Calu3 (cell line): ENCODE results near the gene PCYT2. TPM values are rescaled to one million over a fixed set of nuclear protein-coding genes. Genes with fewer than 3 reads are reported as not detected.

Experiments
- BruUV-seq: library from RNA; stranded (reverse); fragments of 400-500 nt; replicated peaks from 2 replicates; lab custom pipeline; 2021; lab: Mats Ljungman, UMichigan
- CTCF ChIA-PET: fragments of 300-600 bp; sonication (Branson Sonifier 250); formaldehyde crosslinking; loops from one replicate; lab custom pipeline; 2022; ENCODE audit warnings: antibody characterized with exemption; lab: Charles Lee
- DNase-seq: peaks from one replicate; pipeline ENCODE4 v3.0.0; 2022
- H3K27ac Mint-ChIP-seq: one replicate; pipeline ENCODE4 v1.8.0; 2022; ENCODE audit warnings: mixed read lengths; ENCODE audit not compliant: unreplicated experiment
- H3K27me3 Mint-ChIP-seq: one replicate; pipeline ENCODE4 v1.8.0; 2022; ENCODE audit warnings: mixed read lengths; ENCODE audit not compliant: unreplicated experiment
- H3K36me3 Mint-ChIP-seq: one replicate; pipeline ENCODE4 v1.8.0; 2022; ENCODE audit warnings: mild to moderate bottlenecking, moderate library complexity, mixed read lengths; ENCODE audit not compliant: insufficient read depth, unreplicated experiment
- H3K4me1 Mint-ChIP-seq: one replicate; pipeline ENCODE4 v1.8.0; 2022; ENCODE audit warnings: mild to moderate bottlenecking, low read depth, mixed read lengths; ENCODE audit not compliant: unreplicated experiment
- H3K4me3 Mint-ChIP-seq: one replicate; pipeline ENCODE4 v1.8.0; 2022; ENCODE audit warnings: mild to moderate bottlenecking, low read depth, moderate library complexity, mixed read lengths; ENCODE audit not compliant: unreplicated experiment
- H3K9me3 Mint-ChIP-seq: one replicate; pipeline ENCODE4 v1.8.0; 2022; ENCODE audit warnings: low read depth, mixed read lengths; ENCODE audit not compliant: unreplicated experiment
- CTCF ChIP-seq: fragments of 200-600 bp; IDR thresholded peaks from one replicate; pipeline ENCODE4 v1.8.0; 2022; ENCODE audit warnings: antibody characterized with exemption; ENCODE audit not compliant: unreplicated experiment
- intact Hi-C: fragments of 100-400 bp; cut with micrococcal nuclease; formaldehyde crosslinking; loops from one replicate; pipeline ENCODE4 v1.10.0; 2022; ENCODE audit not compliant: unreplicated experiment
- total RNA-seq: library from RNA; stranded (reverse); gene quantifications from 2 replicates; pipeline ENCODE4 v1.2.3, GENCODE V29; 2022

Gene PCYT2
- total RNA-seq, 1 experiment from 2014 or later: 58.4 TPM

DNA sequence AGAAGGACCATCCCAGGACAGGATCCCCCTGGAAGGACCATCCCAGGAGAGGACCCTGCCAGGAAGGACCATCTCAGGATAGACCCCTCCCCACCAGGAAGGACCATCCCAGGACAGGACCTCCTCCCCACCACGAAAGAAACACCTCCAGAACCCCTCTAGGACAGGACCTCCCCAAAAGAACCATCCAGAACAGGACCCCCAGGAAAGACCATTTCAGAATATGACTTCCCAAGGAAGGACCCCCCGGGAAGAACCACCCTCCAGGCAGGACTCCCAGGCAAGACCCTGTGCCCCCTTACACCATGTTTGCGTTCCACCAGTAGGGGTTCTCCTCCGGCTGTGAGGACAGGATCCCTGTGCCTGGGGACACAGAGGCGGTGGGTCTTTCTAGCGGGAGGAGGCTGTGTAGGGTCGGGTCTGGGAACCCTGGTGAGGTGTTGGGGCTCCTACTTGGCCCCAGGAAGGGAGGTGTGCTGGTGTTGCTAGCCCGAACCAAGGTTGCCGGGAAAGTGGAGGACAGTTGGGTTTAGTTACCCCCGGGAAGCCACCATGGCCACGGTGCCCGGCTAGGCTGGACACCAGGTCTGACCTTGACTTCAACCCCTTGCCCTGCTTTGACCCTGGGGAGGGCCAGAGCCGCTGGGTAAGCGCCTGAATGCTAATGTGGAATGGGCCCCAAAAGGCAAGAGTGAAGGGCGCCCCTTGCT, 47.6 kb upstream of the PCYT2 start:
- Mint-ChIP-seq H3K36me3 (peaks cover 6% of the 10 kb centered on the region), H3K4me3 (peak overlapping the region; percentile 24), H3K4me1 (no peaks in the 10 kb centered on the region), H3K27me3 (peaks cover 49% of the 10 kb centered on the region), H3K9me3 (no peaks in the 10 kb centered on the region), H3K27ac (peak overlapping the region; percentile 39)
- intact Hi-C loops: no loop called here
- no TSS peak for BruUV-seq
- no peak for DNase-seq
- TF ChIP-seq CTCF: no peak
- CTCF ChIA-PET: interaction anchor here (0.5 to 2.3 kb wide), 6 partner anchors 9 to 79 kb away, joined by 4 to 45 read pairs (median 6); partner anchors contain the start of genes CENPX, DCXR and LRRC45

GRCh38 chr17:81957691-81958432, 46.7 kb upstream of the PCYT2 start:
- peaks cover 39% of the 10 kb centered on the region for H3K27me3 Mint-ChIP-seq
- H3K9me3 Mint-ChIP-seq: no peaks in the 10 kb centered on the region
- intact Hi-C loops: no loop called here
- H3K27ac Mint-ChIP-seq: no peak overlapping the region
- TF ChIP-seq CTCF: no peak
- no peak for DNase-seq
- no peaks in the 10 kb centered on the region for H3K4me1 Mint-ChIP-seq
- peaks cover 6% of the 10 kb centered on the region for H3K36me3 Mint-ChIP-seq
- H3K4me3 Mint-ChIP-seq: no peak overlapping the region
- no TSS peak for BruUV-seq
- CTCF ChIA-PET: interaction anchor here (0.5 kb wide), 1 partner anchor 10 kb away, joined by 6 read pairs; no protein-coding TSS in a partner anchor

GRCh38 chr17:81956607-81957589, 45.7 kb upstream of the PCYT2 start:
- no peak overlapping the region for H3K4me3 Mint-ChIP-seq
- CTCF ChIA-PET: no interaction called here
- H3K9me3 Mint-ChIP-seq: no peaks in the 10 kb centered on the region
- H3K36me3 Mint-ChIP-seq: no peaks in the 10 kb centered on the region
- peaks cover 35% of the 10 kb centered on the region for H3K27me3 Mint-ChIP-seq
- no peak for TF ChIP-seq CTCF
- no peak overlapping the region for H3K27ac Mint-ChIP-seq
- DNase-seq: no peak
- H3K4me1 Mint-ChIP-seq: no peaks in the 10 kb centered on the region
- intact Hi-C loops: no loop called here
- BruUV-seq: no TSS peak
